Neural cell (in vitro differentiated cells): Measurements from ENCODE around the gene YTHDC2.

ENCODE experiments used
- EZH2 ChIP-seq: fragments of 200-600, 300-800 bp; shearing (Covaris generic), sonication (generic); IDR thresholded peaks from 2 replicates; pipeline ENCODE4 v1.6.1; 2014; ENCODE audit warnings: antibody characterized with exemption, low read length, borderline replicate concordance, mild to moderate bottlenecking; ENCODE audit not compliant: insufficient read depth, poor library complexity, severe bottlenecking
- RAD21 ChIP-seq: fragments of 450-650 bp; conservative IDR thresholded peaks from 2 replicates; pipeline ENCODE4 v1.6.1; 2014; ENCODE audit warnings: antibody characterized with exemption, mild to moderate bottlenecking, moderate library complexity

DNA sequence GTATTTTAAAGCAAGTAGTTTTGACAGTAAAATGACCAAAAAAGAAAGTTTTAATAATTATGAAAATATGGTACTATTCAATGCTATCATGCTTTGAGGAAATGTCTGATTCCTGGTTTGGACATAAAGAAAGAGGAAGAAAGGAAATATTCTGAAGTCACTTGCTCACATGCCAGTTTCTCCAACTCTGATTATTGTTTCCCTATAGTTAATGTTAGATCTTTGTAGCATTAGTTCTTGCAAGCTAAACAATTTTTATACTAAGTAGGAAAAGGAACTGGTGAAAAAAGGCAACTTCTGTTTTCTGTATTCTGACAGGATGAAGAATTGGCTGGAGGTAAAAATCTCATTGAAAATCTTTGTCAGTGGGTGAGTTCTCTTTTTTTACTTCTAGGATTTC is 119.5 kb downstream of the YTHDC2 start:
- TF ChIP-seq RAD21 (no peak), EZH2 (no peak)
